Measurements from ENCODE around the gene WHRN.

DNA sequence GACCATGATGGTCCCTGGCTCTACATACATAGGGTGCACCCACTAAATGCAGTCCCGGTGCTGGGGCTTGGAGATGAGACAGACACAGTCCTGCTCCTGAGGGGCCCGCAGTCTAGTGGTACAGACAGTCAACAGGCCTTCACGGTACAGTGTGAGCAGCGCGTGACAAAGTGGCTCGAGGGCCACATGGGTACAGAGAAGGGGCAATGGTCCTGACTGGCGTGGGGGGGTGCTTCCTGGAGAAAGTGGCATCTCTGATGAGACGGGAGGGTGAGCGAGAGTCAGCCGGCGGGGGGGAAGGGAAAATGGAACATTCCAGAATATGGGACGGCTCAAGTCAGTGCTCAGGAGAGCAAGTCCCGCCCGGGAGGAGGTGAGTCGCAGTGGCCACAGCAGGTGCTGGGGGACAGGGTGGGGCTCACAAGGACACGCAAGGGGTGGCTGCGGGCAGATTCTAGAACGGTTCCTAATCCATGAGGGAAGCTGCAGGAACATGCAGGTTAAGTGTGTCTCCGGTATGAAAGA lies 38.0 kb downstream of the WHRN start:
- TF ChIP-seq, protein P1, sequence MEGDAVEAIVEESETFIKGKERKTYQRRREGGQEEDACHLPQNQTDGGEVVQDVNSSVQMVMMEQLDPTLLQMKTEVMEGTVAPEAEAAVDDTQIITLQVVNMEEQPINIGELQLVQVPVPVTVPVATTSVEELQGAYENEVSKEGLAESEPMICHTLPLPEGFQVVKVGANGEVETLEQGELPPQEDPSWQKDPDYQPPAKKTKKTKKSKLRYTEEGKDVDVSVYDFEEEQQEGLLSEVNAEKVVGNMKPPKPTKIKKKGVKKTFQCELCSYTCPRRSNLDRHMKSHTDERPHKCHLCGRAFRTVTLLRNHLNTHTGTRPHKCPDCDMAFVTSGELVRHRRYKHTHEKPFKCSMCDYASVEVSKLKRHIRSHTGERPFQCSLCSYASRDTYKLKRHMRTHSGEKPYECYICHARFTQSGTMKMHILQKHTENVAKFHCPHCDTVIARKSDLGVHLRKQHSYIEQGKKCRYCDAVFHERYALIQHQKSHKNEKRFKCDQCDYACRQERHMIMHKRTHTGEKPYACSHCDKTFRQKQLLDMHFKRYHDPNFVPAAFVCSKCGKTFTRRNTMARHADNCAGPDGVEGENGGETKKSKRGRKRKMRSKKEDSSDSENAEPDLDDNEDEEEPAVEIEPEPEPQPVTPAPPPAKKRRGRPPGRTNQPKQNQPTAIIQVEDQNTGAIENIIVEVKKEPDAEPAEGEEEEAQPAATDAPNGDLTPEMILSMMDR (IDR thresholded peaks at IDR 0.05): no peak
- no peak for TF ChIP-seq EP300 (IDR thresholded peaks at IDR 0.05; ENCODE audit: low read depth)

Measured in transverse colon (tissue), 3 donors.